RWPE2 (cell line): ENCODE measurements around the gene IL27RA.

Source experiments
- ATAC-seq: fragments of 200-7000 bp; cut with Tn5 transposase; 3 replicates; pipeline ENCODE4 v1.9.1; 2021; ENCODE audit warnings: low read depth
- DNase-seq: peaks from one replicate; pipeline ENCODE4 v3.0.0-alpha.2; 2020; ENCODE audit warnings: low spot score
- H3K27ac ChIP-seq: fragments of 450-650 bp; 2 replicates; pipeline ENCODE4 v1.5.1; 2017; ENCODE audit warnings: mild to moderate bottlenecking; ENCODE audit not compliant: poor library complexity, severe bottlenecking
- H3K27me3 ChIP-seq: fragments of 250-450 bp; sonication (Bioruptor Pico); 2 replicates; pipeline ENCODE4 v1.5.1; 2021; ENCODE audit warnings: mild to moderate bottlenecking, moderate library complexity; ENCODE audit not compliant: insufficient read depth, poor library complexity, severe bottlenecking
- H3K36me3 ChIP-seq: fragments of 250-450 bp; sonication (Bioruptor Pico); 2 replicates; pipeline ENCODE4 v1.5.1; 2020; ENCODE audit warnings: low read depth, mild to moderate bottlenecking, moderate library complexity
- H3K4me1 ChIP-seq: fragments of 250-450 bp; sonication (Bioruptor Pico); 2 replicates; pipeline ENCODE4 v1.5.1; 2021; ENCODE audit warnings: mild to moderate bottlenecking, moderate library complexity; ENCODE audit not compliant: insufficient read depth, poor library complexity, severe bottlenecking
- H3K4me3 ChIP-seq: fragments of 250-450 bp; sonication (Bioruptor Pico); 2 replicates; pipeline ENCODE4 v1.5.1; 2021; ENCODE audit warnings: mild to moderate bottlenecking, moderate library complexity; ENCODE audit not compliant: severe bottlenecking
- H3K9me3 ChIP-seq: fragments of 250-450 bp; sonication (Bioruptor Pico); 2 replicates; pipeline ENCODE4 v1.5.1; 2021; ENCODE audit warnings: mild to moderate bottlenecking, moderate library complexity; ENCODE audit not compliant: severe bottlenecking
- TF ChIP-seq, protein P1 (sequence below): fragments of 450-650 bp; IDR thresholded peaks from one replicate; pipeline ENCODE4 v1.5.1; 2017; ENCODE audit warnings: mild to moderate bottlenecking, moderate library complexity; ENCODE audit not compliant: poor library complexity, severe bottlenecking

Gene IL27RA

DNA sequence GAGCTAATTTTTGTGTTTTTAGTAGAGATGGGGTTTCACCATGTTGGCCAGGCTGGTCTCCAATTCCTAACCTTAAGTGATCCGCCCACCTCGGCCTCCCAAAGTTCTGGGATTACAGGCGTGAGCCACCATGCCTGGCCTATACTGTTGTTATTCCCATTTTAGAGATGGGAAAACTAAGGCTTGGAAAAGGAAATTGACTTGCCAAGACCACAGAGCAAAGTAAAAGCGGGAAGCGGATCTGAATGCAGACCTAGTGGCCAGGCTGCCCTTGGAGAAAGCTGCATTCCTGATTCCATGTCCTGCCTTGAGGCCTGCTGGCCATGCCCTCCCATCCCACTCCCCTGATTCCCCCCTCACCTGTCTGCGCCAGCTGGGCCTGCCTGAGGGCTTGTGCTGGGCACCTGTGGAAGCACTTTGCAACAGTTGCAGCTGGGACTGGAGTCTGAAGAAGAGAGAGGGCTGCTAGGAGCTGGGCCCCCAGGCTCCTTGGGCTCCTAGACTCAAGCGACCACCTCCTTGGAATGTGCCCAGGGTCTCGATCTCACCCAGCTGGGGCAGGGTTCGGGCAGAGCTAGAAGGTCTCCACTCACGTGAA lies 24.6 kb downstream of the IL27RA start:
- no peak overlapping the region for H3K4me3 ChIP-seq

GRCh38 chr19:14056741-14057356 lies 25.3 kb downstream of the IL27RA start:
- DNase-seq (no peak), ATAC-seq (no peak; the same call in 2 of the 3 replicates)
- TF ChIP-seq, protein P1, sequence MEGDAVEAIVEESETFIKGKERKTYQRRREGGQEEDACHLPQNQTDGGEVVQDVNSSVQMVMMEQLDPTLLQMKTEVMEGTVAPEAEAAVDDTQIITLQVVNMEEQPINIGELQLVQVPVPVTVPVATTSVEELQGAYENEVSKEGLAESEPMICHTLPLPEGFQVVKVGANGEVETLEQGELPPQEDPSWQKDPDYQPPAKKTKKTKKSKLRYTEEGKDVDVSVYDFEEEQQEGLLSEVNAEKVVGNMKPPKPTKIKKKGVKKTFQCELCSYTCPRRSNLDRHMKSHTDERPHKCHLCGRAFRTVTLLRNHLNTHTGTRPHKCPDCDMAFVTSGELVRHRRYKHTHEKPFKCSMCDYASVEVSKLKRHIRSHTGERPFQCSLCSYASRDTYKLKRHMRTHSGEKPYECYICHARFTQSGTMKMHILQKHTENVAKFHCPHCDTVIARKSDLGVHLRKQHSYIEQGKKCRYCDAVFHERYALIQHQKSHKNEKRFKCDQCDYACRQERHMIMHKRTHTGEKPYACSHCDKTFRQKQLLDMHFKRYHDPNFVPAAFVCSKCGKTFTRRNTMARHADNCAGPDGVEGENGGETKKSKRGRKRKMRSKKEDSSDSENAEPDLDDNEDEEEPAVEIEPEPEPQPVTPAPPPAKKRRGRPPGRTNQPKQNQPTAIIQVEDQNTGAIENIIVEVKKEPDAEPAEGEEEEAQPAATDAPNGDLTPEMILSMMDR, result no peak
- no peak overlapping the region for H3K4me3 ChIP-seq
- H3K27me3 ChIP-seq, result peaks cover 16% of the 10 kb centered on the region
- H3K36me3 ChIP-seq, result no peaks in the 10 kb centered on the region
- no peak overlapping the region for H3K27ac ChIP-seq
- H3K9me3 ChIP-seq, result no peaks in the 10 kb centered on the region
- H3K4me1 ChIP-seq, result no peaks in the 10 kb centered on the region

More for the DNA sequence above, 24.6 kb downstream of the IL27RA start:
- Histone ChIP-seq H3K36me3 (no peaks in the 10 kb centered on the region), H3K9me3 (no peaks in the 10 kb centered on the region), H3K27me3 (peaks cover 16% of the 10 kb centered on the region), H3K27ac (no peak overlapping the region), H3K4me1 (no peaks in the 10 kb centered on the region)
- no peak for DNase-seq
- TF ChIP-seq, protein P1, result no peak
- no peak for ATAC-seq

DNA sequence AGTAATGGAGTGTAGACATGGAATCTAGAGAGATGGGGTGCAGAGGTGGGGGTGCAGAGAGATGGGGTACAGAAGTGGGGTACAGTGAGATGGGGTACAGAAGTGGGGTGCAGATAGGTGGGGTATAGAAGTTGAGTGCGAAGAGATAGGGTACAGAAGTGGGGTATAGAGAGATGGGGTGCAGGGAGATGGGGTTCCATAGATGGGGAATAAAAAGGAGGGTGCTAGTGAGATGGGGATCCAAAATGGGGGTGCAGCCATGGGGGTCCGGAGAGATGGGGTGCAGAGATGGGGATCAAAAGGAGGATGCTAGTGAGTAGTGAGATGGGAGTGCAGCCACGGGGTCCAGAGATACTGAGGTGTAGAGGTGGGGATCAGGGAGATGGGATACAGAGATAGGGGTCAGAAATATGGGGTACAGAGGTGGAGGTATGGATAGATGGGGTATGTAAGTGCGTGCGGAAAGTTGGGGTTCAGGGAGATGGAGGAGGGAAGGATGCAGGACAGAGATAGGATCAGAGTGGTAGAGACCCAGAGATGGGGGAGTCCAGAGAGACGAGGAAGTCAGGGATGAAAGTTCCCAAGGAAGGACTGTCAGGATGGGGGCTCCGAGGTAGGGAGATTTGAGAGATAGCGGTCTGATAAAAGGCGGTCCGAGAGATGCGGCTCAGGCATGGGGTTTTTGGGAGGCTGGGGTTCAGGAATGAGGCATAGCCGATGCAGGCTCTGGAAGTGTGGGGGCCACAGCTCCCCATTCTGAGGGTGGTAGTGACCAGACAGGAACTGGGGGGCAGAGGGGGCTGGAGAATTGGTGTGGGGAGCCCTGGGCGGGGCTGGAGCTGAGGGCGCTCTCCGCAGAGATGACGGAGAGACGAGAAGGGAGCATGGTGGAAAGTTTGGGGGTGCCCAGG lies 26.9 kb downstream of the IL27RA start:
- TF ChIP-seq, protein P1, result no peak
- Histone ChIP-seq H3K27ac (no peak overlapping the region), H3K9me3 (no peaks in the 10 kb centered on the region), H3K4me1 (no peaks in the 10 kb centered on the region), H3K4me3 (no peak overlapping the region), H3K27me3 (peaks cover 16% of the 10 kb centered on the region), H3K36me3 (no peaks in the 10 kb centered on the region)
- DNase-seq (no peak), ATAC-seq (no peak)

DNA sequence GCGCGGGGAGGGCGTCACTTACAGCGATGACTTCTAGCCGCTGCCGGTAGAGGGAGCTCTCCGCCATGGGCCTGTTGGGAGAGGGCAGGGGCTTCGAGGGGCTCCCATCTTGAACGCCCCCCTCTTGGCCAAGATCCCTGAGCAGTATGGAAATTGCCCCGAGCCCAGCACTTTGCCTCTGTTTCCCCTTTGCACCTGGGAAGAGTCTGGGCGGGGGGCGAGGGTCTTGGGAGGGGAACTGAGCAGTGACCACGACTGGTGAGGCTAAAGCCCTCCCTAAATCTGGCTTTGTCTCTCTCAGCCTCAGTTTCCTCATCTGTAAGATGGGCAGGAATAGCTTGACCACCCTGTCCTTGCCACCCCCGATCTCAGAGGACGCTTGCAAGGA lies 27.5 kb downstream of the IL27RA start:
- no peak overlapping the region for H3K4me3 ChIP-seq
- no peak for ATAC-seq

More for the DNA sequence above, 27.5 kb downstream of the IL27RA start:
- no peak overlapping the region for H3K27ac ChIP-seq
- no peaks in the 10 kb centered on the region for H3K36me3 ChIP-seq
- no peak for DNase-seq
- TF ChIP-seq, protein P1, result peak; percentile 61
- no peaks in the 10 kb centered on the region for H3K9me3 ChIP-seq
- peaks cover 16% of the 10 kb centered on the region for H3K27me3 ChIP-seq
- no peaks in the 10 kb centered on the region for H3K4me1 ChIP-seq
